Muscle of leg (tissue), 11 donors: ENCODE data around the gene SLC13A3. TPM values are rescaled to one million over a fixed set of nuclear protein-coding genes. Genes with fewer than 3 reads are reported as not detected.

ENCODE experiments used
- DNase-seq: peaks from one replicate; pipeline ENCODE4 v3.0.0; 2013
- H3K27ac ChIP-seq: one replicate; pipeline ENCODE4 v1.5.1; 2013; ENCODE audit warnings: mild to moderate bottlenecking, low read length, control low read depth
- H3K27me3 ChIP-seq: one replicate; pipeline ENCODE4 v1.6.1; 2013; ENCODE audit warnings: low read length; ENCODE audit not compliant: control insufficient read depth, insufficient read depth
- H3K36me3 ChIP-seq: one replicate; pipeline ENCODE4 v1.6.1; 2013; ENCODE audit warnings: low read length; ENCODE audit not compliant: control insufficient read depth, insufficient read depth
- H3K4me1 ChIP-seq: one replicate; pipeline ENCODE4 v1.6.1; 2013; ENCODE audit warnings: low read length; ENCODE audit not compliant: control insufficient read depth, insufficient read depth
- H3K4me3 ChIP-seq: one replicate; pipeline ENCODE4 v1.5.1; 2013; ENCODE audit warnings: low read length, control low read depth
- H3K9me3 ChIP-seq: replicated peaks from 2 replicates; pipeline ENCODE4 v1.6.1; 2013; ENCODE audit warnings: low read depth, low read length; ENCODE audit not compliant: control insufficient read depth
- WGBS: methylation state at CpG from one replicate; pipeline ENCODE4 v1.1.5; 2013; ENCODE audit warnings: missing lambda C conversion rate; ENCODE audit not compliant: insufficient coverage; 5-methylcytosine and 5-hydroxymethylcytosine counted together
- polyA plus RNA-seq, 8 donors: library from polyadenylated mRNA; unstranded; fragments of 120-200 nt; gene quantifications; one replicate each; pipeline versions ENCODE4 v1.2.1 to v1.2.3, GENCODE V29; 2013; ENCODE audit warnings: inconsistent platforms in 1 of 8, low replicate concordance in 1 of 8; ENCODE audit not compliant: insufficient read length in 8 of 8, insufficient read depth in 1 of 8
- total RNA-seq: library from RNA; stranded (reverse); fragments of 120-200 nt; gene quantifications from one replicate; pipeline ENCODE4 v1.2.4, GENCODE V29; 2013

The SLC13A3 gene
- total and polyA plus RNA-seq, 9 donors = 2.3 to 4.2 (median 3.1) TPM

GRCh38 chr20:46670585-46671584, 19.6 kb upstream of the SLC13A3 start:
- Histone ChIP-seq H3K27me3 (no peaks in the 10 kb centered on the region), H3K27ac (no peak overlapping the region), H3K9me3 (peaks cover 7% of the 10 kb centered on the region), H3K4me1 (no peaks in the 10 kb centered on the region), H3K36me3 (no peaks in the 10 kb centered on the region), H3K4me3 (no peak overlapping the region)
- no peak for DNase-seq
- 100% methylated on average over 2 of the region's 3 CpGs for WGBS

- no peak for DNase-seq
- H3K4me3 ChIP-seq = no peak overlapping the region
- H3K27ac ChIP-seq = no peak overlapping the region
- H3K9me3 ChIP-seq = peaks cover 7% of the 10 kb centered on the region
- no CpG with 5 or more reads among the region's 2 CpGs for WGBS
- no peaks in the 10 kb centered on the region for H3K36me3 ChIP-seq
- H3K27me3 ChIP-seq = no peaks in the 10 kb centered on the region
- H3K4me1 ChIP-seq = no peaks in the 10 kb centered on the region
These were observed 18.9 kb upstream of the SLC13A3 start for GRCh38 chr20:46670228-46670584.

GRCh38 chr20:46666818-46667515, 15.7 kb upstream of the SLC13A3 start:
- Histone ChIP-seq H3K9me3 (peaks cover 5% of the 10 kb centered on the region), H3K27me3 (no peaks in the 10 kb centered on the region), H3K36me3 (no peaks in the 10 kb centered on the region), H3K4me1 (no peaks in the 10 kb centered on the region), H3K27ac (no peak overlapping the region), H3K4me3 (no peak overlapping the region)
- 85% methylated on average over 4 of the region's 6 CpGs for WGBS
- no peak for DNase-seq

GRCh38 chr20:46666306-46666705, 15.0 kb upstream of the SLC13A3 start:
- H3K4me3 ChIP-seq = no peak overlapping the region
- H3K36me3 ChIP-seq = no peaks in the 10 kb centered on the region
- H3K27ac ChIP-seq = no peak overlapping the region
- peaks cover 2% of the 10 kb centered on the region for H3K9me3 ChIP-seq
- no peaks in the 10 kb centered on the region for H3K27me3 ChIP-seq
- no CpG with 5 or more reads among the region's 3 CpGs for WGBS
- DNase-seq = no peak
- H3K4me1 ChIP-seq = no peaks in the 10 kb centered on the region

GRCh38 chr20:46665602-46666001, 14.3 kb upstream of the SLC13A3 start:
- WGBS = 89% methylated on average over 1 of the region's 3 CpGs
- H3K27ac ChIP-seq = no peak overlapping the region
- DNase-seq = no peak

GRCh38 chr20:46663531-46663930, 12.3 kb upstream of the SLC13A3 start:
- H3K4me1 ChIP-seq = no peaks in the 10 kb centered on the region
- H3K9me3 ChIP-seq = no peaks in the 10 kb centered on the region
- no peak for DNase-seq
- no peaks in the 10 kb centered on the region for H3K27me3 ChIP-seq
- no CpG with 5 or more reads among the region's 3 CpGs for WGBS
- H3K27ac ChIP-seq = no peak overlapping the region
- H3K4me3 ChIP-seq = no peak overlapping the region
- no peaks in the 10 kb centered on the region for H3K36me3 ChIP-seq

More at GRCh38 chr20:46665602-46666001, 14.3 kb upstream of the SLC13A3 start:
- H3K9me3 ChIP-seq = peaks cover 2% of the 10 kb centered on the region
- no peak overlapping the region for H3K4me3 ChIP-seq
- H3K4me1 ChIP-seq = no peaks in the 10 kb centered on the region
- H3K36me3 ChIP-seq = no peaks in the 10 kb centered on the region
- H3K27me3 ChIP-seq = no peaks in the 10 kb centered on the region

- no peak for DNase-seq
- no peaks in the 10 kb centered on the region for H3K27me3 ChIP-seq
- no peaks in the 10 kb centered on the region for H3K9me3 ChIP-seq
- no CpG with 5 or more reads among the region's 1 CpG for WGBS
- H3K27ac ChIP-seq = no peak overlapping the region
- H3K36me3 ChIP-seq = no peaks in the 10 kb centered on the region
- no peak overlapping the region for H3K4me3 ChIP-seq
- no peaks in the 10 kb centered on the region for H3K4me1 ChIP-seq
These were observed 10.4 kb upstream of the SLC13A3 start for GRCh38 chr20:46661659-46662058.

GRCh38 chr20:46660487-46660886, 9.2 kb upstream of the SLC13A3 start:
- H3K4me3 ChIP-seq = no peak overlapping the region
- no CpG with 5 or more reads among the region's 4 CpGs for WGBS
- no peak overlapping the region for H3K27ac ChIP-seq
- no peaks in the 10 kb centered on the region for H3K4me1 ChIP-seq
- no peaks in the 10 kb centered on the region for H3K36me3 ChIP-seq
- H3K9me3 ChIP-seq = no peaks in the 10 kb centered on the region
- no peak for DNase-seq
- H3K27me3 ChIP-seq = no peaks in the 10 kb centered on the region

- Histone ChIP-seq H3K4me1 (no peaks in the 10 kb centered on the region), H3K36me3 (no peaks in the 10 kb centered on the region), H3K4me3 (no peak overlapping the region), H3K9me3 (no peaks in the 10 kb centered on the region), H3K27me3 (no peaks in the 10 kb centered on the region), H3K27ac (no peak overlapping the region)
- no peak for DNase-seq
- 76% methylated on average over 5 of the region's 7 CpGs for WGBS
These were observed 6.4 kb upstream of the SLC13A3 start for GRCh38 chr20:46657618-46658017.

- WGBS = 88% methylated on average over 6 of the region's 8 CpGs
- H3K36me3 ChIP-seq = no peaks in the 10 kb centered on the region
- H3K4me3 ChIP-seq = no peak overlapping the region
- no peak overlapping the region for H3K27ac ChIP-seq
- no peaks in the 10 kb centered on the region for H3K4me1 ChIP-seq
- H3K9me3 ChIP-seq = no peaks in the 10 kb centered on the region
- H3K27me3 ChIP-seq = peaks cover 4% of the 10 kb centered on the region
- no peak for DNase-seq
These were observed 5.9 kb upstream of the SLC13A3 start for GRCh38 chr20:46657137-46657536.
